Activated T-cell treated with anti-CD3 and anti-CD28 coated beads for 48 hours (primary cell): ENCODE measurements around the gene CAMK2D.

ENCODE experiments used
- DNase-seq: peaks from one replicate; pipeline ENCODE4 v3.0.0-alpha.2; 2020; ENCODE audit warnings: low read depth

CAMK2D gene

DNA sequence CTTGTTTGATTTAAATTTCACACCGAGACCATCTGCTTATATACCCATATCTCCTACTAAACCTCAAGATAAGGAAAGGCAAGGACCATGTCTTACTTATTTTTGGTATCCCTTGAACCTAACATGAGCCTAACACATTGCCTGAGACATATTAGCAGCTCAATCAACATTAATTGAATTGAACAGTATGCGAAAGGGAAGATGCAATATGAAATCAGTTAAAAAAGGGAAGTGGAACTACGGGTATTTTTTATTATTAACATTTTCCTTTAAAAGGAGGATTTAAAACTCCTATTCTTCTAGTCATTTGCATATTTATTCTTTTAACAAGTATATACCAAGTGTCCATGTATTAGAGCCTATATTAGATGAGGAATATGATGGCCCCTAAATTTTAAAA, 197.0 kb downstream of the CAMK2D start:
- DNase-seq = no peak

DNA sequence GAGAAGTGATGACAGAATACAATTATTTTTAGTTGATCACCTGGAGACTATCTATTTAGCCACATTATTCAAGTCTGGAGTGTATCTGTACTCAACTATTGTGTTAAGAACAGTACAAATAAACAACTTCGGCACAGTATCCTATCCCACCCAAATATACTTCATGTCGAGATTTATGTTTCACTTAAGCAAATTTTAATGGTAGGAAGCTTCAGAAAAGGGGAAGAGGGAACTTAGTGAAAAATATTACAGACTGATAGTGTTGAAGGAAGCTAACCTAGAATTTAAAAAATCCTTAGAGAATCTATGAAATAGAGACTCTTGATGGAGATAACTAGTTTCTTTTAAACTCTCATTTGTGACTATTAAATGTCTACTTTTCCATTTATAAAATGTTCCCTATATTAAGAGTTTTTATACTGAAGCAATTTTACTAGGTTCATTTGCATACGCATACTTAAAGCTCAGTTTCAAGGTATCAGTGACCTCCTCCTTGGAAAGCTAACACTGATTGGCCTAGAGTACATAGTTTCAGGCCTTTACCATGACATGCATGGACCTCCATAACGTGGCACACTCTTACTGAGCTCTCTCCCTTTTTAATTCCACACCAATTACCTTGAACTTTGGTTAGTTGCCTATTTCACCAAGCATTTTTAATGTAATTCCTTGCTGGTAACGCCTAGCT, 197.7 kb downstream of the CAMK2D start:
- DNase-seq = no peak

DNA sequence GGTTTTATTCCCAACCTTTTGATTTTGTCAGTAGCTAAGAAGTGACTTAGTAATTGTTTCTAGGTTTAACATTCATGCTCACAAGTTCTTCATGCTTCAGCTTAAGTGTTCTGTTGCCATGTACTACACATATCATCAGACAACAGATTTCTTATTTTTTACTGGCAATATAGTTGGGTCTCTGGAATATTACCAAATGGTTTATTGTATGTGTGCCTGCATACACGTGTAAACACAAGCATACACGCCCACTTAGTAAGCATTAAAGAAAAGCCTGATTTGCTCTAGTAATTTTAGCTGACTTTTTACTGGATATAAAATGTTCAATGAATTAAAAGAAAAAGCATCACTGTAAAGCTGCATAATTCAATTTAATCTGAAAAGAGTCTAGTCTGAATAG, 199.8 kb downstream of the CAMK2D start:
- DNase-seq = no peak

DNA sequence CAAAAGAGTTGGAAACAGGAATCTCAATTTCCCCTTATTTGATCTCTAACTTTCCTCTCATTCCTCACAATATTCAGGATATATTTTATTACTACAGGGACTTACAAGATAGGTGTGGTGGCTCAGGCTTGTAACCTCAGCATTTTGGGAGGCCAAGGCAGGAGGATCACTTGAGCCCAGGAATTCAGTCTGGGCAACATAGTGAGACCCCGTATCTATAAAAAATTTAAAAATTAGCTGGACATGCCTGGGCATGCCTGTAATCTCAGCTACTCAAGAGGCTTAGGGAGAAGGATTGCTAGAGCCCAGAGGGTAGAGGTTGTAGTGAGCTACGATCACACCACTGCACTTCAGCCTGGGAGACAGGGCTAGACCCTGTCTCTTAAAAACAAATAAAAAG, 200.4 kb downstream of the CAMK2D start:
- DNase-seq = no peak

DNA sequence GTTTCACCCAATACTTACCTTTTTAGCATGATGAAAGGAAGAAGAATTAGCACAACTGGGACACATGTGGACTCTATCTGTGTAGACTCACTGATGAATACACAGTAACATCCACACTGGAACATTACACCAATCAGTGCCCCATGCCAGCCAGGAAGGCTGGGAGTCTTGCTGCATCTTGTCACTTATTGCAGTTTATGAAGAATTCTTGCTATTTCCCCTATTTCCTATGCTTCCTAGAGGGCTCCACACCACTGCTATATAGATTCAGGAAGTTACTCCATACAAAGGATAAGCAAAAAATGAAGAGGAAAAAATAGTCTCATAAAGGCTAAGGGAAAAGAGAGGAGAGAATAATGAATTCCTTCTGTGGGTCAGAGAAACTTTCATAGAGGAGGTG, 201.0 kb downstream of the CAMK2D start:
- no peak for DNase-seq

DNA sequence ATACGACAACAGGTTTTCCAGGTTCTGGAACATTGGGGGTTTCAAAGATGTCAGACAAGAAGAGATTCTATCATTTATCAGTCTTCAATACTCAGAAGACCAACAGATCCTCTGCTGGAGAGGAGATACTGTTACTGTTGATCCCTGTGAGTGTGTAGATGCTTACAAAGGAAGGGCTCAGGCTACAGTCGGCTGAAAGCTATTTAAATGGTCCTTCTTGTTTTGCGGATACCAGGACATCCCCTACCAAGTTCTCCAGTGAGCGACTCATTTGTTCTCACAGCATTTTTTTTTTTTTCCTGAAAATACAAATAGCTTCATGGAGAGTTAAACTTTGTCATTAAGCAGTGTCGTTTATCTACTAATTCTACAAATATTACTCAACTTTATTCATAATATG, 201.6 kb downstream of the CAMK2D start:
- no peak for DNase-seq

DNA sequence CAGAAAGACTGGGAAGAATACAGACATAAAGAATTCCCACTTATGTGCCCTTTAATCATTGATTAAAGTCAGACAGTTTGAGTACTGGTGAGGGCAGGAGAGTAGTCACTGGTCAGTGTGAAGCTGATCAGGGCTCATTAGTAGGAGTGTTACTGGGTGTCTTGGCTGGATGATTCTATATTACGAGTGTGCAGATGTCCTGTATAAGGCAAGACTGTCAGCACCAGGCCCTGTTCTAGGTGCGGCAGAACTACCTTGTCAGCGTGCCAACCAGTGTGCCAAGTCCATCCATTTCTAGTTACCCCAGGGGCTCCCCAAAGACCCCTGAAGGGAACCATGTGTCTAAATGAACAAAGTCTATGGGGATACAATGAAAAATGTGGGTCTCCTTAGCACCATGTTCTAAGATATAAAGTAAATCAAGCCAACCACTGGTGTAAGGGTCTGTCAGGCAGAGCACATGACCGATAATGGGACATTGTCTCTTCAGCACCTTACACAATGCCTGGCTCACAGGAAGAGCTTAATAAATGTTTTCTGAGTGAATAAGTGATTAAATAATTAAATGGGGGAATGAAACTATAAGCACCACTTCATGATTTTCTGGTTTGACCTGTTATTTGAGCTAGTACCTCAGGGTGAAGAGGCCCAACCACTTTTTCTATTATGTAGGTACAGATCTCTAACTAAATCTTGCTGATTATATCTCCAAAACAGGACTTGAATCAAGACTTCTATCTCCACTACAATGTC, 205.0 kb downstream of the CAMK2D start:
- DNase-seq = no peak

DNA sequence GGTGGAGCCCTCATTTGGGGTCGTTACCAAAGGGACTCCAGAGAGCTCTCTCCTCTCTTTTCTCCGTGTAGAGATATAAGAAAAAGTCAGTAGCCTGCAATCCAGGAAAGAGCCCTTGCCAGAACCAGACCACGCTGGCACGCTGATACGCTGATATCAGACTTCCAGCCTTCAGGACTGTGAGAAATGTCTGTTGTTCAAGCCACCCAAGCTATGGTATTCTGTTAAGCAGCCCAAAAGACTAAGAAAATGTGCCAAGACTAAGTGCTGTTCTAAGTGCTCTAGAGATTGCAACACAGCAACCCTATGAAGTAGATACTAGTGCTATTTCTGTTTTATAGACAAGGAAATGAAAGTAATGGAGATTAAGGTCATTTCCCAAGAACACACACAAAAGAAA, 205.7 kb downstream of the CAMK2D start:
- no peak for DNase-seq

DNA sequence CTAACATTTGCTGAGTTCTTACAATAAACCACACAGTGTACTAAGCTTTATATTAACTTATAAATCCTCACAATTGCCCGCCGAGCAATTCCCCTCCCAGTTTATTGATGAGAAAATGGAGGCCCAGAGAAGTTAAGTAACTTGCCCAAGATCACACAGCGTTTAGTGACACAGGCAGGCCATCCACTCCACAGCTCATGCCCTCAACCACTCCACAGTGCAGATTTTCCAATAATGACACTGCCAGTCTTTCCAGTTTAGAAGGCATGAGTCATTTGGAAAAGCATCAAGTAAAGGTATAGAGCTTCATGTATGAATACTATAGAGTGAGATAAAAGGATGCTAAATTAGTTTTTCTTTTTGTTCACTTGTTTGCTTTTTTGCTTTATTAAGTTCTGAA, 208.5 kb downstream of the CAMK2D start:
- no peak for DNase-seq

DNA sequence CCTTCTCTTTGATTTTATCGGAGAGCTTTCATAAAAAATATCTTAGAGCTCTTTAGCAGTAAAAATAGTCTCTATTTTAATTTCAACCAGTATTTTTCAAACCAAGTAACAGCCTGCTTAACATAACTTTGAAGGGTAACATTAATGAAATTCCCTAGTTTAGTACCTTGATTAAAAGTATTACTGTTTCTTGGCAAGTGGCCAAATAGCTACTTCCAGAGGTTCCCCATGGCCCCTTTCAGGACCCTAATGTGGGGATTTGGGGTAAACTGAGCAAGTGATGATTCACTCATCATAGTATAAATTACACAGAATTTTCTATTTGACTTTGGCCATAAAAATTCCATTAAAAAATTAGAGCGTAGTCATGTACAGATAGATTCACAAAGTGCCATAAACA, 211.0 kb downstream of the CAMK2D start:
- no peak for DNase-seq

DNA sequence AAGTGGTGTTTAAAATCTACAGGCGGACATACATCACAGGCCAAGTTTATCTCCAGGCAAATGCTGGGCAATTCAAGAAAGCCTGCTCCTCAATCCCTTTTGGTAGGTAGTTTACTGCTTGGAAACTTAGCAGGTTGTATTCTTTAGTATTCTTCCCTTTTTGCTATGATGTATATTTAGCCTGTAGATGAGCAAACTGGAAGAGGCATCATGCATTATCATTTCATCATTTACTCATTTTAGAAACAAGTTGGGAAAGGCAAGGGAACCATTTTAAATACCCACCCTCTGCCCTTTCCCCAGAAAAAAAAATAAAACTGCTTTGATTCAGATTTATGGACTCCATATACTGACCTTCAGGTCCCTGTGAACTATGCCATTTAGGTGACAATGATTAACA, 213.2 kb downstream of the CAMK2D start:
- no peak for DNase-seq

DNA sequence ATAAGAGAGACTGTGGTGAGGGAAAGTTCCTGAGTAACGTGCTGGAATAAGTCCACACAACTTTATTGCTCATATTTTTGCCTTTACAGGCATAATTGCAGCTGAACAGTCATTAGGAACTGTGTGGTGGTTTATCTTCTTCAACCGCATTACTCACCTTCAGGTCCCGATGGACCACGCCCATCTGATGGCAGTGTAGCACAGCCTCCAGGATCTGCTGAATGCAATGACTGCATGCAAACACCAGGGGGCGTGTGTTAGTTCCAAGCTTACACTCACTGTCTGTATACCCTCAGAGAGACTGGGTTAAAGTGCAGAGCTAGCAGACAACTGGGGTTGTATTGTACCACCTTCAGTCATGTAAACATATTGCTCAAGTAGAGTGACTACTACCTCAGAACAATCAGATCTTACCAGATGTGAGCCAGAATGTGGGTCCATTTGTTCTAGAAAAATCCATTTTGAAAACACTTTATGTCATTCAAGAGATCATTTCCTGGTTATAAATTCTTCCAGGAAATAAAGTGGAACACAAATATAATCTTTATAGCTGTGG, 214.0 kb downstream of the CAMK2D start:
- DNase-seq = peak; percentile 82

DNA sequence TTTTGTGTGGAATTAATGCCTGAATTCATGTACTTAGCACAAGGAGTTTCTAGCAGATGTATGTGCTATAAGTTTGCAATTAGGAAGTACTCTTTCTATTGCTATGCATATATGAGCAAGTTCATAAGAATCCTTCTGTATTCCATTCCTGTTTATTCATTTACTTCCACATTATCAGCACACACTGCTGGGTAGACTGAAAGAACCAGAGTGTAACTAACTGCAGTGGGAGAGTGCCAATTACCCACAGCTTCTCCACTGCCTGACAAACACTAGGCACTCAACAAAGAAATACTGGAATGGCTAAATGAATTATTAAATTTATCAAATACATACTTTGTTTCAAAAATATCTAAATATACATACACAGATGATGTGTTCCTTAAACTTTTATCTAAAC, 219.6 kb downstream of the CAMK2D start:
- DNase-seq = no peak

DNA sequence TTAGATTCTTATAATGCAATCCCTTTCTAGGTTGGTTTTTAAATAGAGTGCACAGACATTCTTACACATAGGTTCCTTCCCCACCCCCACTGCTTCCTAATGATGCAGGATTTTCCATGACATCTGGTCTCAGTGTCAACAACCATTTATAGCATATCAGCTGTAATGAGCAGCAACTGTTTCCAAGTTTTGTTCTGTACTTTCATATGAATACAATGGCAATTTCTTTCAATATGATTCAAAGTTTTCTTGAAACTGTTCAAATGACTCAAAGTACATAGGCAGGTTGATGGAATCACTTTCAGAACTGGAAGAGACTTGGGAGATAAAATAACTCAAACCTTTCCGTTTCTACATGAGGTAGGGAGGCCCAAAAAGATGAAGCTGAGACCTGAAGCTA, 220.7 kb downstream of the CAMK2D start:
- peak; percentile 39 for DNase-seq

DNA sequence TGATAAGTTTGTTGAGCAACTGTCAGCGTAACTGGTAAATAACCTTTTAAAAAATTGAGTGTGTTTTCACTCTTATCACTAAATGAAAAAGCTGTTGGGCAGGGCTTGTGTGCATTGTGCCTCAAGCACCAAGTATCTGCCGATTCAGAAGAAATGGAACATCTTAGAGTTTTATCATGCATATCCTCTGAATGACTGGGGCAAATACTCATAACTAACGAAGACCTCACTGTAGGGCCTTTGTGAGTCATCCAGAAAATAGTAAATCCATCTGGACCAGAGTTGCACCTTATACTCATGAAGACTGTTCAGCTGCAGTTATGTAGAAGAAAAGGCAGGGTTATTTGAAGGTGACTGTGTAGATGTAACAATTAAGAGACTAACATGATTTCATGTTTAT, 222.1 kb downstream of the CAMK2D start:
- DNase-seq = peak; percentile 12

DNA sequence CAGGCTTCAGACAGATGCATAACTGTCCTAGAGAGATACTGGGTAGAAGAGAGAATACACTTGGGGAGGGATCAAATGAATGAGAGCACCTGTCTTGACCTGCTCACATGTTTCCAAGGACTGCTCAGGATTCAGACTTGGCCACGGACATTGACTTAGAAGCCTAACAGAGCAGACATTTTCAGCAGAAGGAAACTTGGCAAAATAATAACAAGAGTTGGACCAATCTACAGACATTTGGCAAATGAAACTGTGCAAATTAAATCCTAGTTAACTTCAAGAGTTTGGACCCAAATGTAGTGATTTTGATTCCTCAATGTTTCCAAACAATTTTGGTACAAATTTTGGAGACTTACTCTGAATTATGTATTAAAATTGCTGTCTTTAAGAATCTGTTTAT, 223.9 kb downstream of the CAMK2D start:
- no peak for DNase-seq

DNA sequence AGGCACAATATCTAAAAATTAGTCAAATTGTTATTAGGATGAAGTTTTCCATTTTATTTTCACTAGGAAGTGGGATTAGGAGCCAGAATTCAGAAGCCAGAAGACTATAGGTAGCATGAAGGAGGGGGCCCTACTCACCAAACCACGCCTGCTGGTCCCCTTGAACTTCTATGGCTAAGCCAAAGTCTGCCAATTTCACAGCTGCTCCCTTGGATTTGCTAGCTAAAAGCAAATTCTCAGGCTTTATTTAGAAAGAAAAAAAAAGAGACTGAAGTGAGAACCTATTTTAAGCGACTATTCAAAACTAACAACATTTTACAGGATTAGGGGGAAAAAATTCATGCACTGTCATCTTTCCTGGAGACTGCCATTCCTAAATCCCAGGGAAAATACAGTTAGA, 224.3 kb downstream of the CAMK2D start:
- DNase-seq = no peak

DNA sequence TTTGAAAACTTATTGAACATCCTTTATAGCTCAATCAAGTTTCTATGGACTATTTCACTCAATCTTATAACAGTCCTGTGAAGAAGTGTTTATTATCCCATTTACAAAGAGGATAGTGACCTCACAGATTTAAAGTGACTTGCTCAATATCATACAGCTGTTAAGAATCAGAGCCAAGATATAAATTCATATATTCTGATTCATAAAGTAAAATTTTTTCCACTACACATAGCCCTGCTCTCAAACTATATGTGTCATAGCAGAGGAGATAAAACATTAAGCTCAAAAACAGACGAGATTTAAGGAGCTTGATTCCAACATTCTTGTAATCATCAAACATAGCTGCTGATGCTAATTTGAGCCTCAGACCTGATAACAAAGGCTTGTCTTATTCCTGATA, 226.8 kb downstream of the CAMK2D start:
- DNase-seq = no peak

DNA sequence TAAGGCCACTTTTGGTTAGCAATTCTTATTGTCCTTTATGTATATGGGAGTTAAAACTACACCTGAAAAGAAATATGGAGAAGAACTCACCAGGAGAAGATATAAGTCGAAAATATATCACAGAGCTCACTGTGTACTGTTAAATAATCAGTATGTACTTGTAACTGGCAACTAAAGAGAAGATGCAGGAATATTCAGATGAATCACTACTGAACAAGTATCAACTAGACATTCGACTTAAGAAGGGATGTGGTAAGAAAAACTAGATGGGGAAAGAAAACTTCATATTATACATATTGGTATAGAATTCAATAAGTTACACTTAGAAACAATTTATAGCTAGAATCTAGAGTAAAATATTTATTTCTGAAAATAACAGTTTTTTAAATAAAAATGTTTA, 230.0 kb downstream of the CAMK2D start:
- DNase-seq = no peak

DNA sequence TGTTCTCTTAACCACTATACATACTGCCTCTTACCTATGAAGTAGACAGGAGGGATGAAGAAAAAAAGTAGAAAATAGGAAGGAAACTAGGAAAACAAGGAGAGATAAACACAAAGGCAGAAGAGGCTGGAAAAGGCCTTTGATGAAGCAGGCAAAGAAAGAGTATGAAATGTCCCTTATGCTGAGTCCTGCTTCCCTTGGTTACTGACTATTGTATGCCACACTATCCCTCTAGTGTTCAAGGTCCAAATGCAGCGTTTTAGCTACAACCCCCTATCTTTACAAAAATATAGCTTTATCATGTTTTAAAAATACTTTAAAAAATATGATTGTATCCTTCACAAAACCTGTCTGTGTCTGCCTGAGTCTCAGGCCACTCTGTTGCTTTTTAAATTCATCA, 233.1 kb downstream of the CAMK2D start:
- DNase-seq = no peak

DNA sequence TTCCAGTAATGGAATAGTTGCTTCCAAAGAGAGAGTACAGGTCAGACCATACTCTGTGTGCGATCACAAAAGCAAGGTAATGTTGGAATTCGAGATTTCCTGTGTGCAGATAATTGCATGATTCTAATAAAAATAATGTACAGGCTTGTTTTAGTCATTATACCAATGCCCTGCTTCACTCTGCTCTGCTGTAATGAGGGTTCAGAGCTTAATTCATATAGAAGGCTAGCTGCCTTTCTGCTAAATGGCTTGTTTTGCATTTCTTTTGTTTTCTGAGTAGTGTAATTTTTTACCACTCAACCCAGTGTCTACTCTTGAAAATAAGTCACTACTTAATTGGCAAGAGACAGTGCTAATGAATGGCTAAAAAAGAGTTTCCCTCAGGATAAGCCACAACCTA, 236.0 kb downstream of the CAMK2D start:
- no peak for DNase-seq

DNA sequence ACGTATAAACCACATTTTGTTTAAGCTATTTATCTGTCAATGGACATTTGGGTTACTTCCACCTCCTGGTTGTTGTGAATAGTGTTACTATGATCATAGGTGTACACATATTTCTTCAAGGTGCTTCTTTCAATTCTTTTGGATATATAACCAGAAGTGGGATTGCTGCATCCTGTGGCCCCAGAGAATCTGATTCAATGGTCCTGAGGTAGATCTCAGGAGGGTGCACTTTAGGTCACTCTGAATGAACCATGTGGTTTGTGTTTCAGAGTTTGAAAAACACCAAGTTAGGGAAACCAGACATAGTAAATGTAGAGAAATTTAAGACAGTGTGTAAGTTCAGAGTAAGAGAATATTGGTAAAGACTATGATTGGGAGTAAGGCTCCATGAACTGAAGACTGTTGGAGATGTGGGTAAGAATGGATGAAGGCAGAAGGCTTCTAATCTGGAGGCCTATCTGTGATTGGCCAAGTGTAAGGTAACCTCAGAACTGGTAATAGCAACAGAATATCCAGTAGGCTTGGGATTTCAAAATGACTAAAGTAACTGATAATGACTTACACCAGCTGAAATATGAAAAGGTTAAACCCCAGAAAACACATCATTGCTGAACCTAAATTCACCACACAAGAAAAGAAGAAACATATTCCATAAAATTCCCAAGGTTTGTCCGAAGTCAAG, 236.9 kb downstream of the CAMK2D start:
- DNase-seq = no peak

DNA sequence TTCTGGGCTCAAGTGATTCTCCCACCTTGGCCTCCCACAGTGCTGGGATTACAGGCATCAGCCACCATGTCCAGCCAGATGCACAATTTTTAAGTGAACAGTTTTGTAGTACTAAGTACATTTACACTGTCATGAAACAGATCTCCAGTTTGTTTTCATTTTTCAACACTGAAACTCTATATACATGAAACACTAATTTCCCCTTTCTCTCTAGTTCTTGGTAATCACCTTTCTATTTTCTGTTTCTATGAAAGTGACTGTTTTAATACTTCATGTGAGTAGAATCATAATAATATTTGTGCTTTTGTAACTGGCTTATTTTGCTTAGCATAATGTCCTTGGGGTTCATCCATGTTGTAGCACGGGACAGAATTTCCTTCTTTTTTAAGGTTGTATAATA, 237.4 kb downstream of the CAMK2D start:
- DNase-seq = no peak
